Activated CD4-positive, alpha-beta T cell treated with anti-CD3 and anti-CD28 coated beads for 24 hours (primary cell): ENCODE results near the gene RNF213.

Source experiments
- DNase-seq, 2 donors: peaks; one replicate each; pipeline ENCODE4 v3.0.0-alpha.2; 2020; ENCODE audit warnings: low read depth in 2 of 2

Gene RNF213

GRCh38 chr17:80432961-80433550 lies 172.4 kb downstream of the RNF213 start:
- no peak for DNase-seq

GRCh38 chr17:80433916-80434666 lies 173.4 kb downstream of the RNF213 start:
- DNase-seq: no peak

DNA sequence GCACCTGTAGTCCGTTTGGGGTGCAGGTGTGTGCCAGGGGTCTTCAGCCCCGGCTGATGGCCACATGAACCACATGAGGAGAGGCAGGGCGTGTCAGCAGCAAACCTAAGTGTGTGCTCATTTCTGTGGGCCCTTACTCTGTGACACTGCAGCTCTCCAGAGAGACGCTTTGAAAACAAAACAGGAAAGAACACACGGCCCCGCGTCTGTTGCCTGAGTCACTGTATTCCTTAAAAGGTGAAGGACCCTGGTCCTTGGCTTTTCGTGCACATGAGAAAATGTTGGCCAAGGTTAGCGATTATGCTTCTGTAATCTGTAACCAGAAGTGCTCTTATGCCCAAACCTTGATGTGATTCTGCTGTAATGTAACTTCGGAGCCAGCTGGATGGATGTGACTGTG lies 176.9 kb downstream of the RNF213 start:
- DNase-seq: no peak

DNA sequence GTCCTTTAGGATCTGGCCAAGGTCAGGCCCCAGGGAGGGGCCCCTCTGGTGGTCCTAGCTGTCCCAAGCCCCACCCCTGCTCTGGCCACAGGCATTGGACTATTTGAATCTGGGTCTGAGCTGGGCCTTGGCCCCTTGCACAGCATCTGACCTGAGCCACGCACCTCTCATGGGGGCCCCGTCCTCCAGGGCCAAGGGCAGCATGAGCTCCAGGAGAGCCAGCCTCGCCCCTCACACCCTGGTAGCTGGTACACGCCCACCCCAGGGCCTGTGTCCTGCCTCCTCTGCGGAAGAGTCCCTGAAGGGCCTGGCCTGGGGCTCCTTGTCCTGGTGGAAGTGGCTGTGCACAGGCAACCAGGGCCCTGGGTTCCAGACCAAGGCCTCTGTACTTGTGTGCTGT lies 178.2 kb downstream of the RNF213 start:
- DNase-seq: no peak

GRCh38 chr17:80439499-80439898 lies 178.8 kb downstream of the RNF213 start:
- no peak for DNase-seq

DNA sequence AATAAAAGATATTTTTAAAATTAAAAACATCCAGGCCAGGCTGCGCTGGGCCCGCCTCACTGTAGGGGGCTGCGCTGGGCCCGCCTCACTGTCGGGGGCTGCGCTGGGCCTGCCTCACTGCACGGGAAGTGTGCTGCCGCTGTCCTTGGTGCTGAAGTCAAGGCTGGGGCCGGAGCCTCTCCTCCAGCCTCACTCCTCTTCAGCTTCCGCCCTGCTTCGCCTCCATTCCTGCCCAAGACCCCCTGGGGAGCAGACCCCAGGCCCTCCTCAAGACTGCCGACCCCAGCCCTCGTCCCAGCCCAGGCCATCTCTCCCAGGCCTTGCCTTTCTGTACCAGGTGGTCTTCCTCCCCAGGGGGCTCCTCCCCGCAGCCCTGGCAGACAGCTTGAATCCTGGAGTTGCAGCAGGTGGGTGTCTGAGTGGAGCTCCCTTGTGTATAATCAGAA lies 180.5 kb downstream of the RNF213 start:
- peak; percentile 36 to 41 for DNase-seq

DNA sequence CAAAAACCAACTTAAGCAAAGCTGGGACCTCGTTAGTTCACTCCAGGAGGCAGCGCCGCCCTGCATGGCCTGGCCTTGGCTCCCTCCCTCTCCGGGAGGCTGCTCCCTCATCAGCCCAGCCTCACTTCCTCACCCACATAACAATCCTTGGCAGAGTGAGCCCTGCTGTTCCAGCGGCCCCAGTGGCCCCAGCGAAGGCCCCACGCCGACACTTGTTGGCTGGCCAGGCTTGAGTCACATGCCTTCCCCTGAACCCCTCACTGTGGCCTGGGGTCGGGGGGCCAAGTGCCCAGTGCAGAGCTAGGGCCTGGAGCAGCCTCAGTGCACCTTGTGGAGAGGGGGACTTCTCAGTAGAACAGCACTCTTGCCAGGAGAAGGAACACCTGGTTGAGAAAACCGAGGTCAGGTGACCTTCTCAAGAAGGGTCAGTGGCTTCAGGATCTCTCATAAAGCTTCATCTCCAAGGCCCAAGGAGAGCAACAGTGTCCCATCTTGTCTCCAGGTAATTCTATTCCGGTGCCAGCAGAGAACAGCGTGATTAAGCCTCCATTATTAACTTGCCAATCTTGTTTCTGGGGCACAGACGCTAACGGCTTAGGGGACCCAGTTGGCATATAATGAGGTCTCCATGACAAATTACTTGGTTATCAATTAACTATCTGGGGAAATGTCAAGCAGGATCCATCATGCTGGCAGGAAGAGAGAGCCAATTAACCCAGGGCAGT lies 181.1 kb downstream of the RNF213 start:
- DNase-seq: no peak

GRCh38 chr17:80442323-80442659 lies 181.6 kb downstream of the RNF213 start:
- DNase-seq: no peak

DNA sequence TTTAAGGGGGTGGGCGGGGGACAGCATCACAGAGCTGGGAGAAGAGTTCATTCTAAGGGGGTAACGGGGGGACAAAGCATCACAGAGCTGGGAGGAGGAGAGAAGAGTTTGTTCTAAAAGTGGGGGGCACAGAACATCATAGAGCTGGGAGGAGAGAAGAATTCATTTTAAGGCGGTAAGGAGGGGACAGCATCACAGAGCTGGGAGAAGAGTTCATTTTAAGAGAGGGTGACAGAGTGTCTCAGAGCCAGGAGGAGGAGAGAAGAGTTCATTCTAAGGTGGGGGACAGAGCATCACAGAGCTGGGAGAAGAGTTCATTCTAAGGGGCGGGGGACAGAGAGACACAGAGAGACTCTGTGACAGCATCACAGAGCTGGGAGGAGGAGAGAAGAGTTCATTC lies 182.1 kb downstream of the RNF213 start:
- DNase-seq: no peak

DNA sequence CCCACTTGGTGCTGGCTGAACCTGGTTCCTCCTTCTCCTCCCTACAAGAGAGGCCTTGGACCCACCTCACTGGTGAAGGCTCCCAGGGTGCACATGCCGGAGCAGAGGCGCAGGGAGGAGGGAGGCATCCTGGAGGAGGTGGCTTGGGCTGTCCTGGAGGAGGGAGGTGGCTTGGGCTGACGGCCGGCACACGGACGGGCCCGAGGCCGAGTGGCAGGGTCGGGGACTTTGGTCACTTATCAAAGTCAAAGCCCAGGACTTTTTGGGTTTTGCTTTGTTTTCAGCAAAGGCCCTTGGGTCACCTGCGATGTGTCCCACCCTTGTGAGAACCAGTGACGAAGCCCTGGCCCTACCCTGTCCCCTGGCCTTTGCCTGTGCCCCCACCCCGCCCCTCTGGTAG lies 182.8 kb downstream of the RNF213 start:
- DNase-seq: no peak

DNA sequence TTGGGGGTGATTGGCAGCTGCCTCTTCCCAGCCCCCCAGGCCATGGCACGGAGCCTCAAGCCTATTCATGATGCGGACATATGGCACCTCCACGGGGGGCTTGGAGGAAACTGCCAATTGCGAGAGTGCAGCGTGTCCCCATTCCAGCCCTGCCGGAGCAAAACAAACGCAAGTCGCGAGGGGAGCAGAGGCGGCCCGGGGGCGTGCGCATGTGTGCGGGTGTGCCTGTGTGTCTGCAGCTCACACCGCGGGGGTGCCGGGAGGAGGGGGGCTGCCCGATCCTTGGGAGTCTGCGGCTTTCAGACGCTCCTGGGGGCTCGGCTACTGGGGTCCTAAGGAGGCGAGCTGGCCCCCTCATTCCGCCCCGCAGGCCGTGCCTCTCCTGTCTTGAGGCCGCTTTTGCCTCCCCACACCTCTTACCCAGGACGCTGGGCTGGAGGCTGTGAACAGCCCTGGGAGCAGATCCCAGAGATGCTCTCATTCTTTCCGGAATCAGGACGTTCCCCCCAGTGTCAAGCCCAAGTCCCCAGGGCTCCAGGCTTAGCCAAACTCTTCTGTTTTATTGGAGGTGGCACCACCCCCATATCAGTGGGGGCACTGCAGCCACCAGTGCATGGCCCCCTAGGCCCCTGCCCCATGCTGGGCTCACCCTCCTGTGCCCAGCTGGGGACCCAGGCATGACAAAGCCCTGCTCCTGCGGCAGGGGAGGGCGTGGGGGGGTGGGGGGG lies 183.4 kb downstream of the RNF213 start:
- no peak for DNase-seq

- no peak for DNase-seq
Observed at GRCh38 chr17:80444644-80444979, 184.0 kb downstream of the RNF213 start.

DNA sequence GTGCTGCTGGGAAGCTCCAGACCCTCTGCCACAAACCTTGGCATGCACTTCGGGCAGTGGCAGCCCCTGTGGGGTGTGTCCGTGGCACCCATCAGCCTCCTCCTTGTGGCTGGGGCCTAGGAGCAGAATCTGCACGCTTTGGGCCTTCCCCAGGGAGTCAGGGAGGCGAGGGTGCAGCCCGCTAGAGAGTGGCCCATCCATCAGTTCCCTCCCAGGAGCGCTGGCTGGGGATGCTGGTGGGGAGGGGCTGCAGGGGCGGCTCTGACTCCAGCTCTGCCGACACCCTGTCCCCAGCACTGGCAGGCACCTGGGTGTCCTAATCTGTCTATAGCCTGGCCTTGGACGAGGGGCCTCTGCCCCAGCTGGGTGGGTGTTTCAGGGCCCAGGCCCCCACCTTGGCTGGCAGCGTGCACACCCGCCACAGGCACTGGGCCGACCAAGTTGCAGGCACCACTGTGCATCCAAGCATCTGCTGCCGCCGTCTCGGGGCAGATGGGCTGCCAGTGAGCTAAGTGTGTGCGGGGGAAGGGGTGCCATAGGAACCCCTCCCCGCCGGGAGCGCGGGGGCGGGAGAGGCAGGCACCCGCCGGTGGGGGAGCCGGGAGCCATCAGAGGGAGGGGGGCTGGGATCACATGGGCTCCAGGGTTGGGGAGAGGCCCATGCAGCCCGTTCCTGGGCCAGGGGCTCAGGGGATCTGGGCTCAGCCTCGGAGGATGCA lies 184.5 kb downstream of the RNF213 start:
- DNase-seq: no peak

DNA sequence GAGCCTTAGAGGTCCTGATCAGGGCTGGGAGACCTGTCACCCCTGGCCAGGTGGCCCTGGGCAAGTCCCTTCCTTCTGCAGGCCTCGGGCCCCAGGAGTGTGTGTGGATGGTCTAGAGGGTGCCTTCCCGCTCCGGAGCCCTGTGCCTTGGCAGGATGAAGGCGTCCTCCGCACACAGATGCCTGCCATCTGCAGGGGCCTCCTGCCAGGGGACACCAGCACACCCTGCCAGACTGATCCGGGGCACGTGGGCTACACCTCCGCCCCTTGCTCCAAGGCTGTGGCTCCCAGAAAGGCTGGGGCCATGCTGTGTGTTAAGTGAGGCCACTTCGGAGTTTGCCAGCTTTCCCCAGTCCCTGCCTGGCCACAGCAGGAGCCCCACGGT lies 185.1 kb downstream of the RNF213 start:
- no peak for DNase-seq

DNA sequence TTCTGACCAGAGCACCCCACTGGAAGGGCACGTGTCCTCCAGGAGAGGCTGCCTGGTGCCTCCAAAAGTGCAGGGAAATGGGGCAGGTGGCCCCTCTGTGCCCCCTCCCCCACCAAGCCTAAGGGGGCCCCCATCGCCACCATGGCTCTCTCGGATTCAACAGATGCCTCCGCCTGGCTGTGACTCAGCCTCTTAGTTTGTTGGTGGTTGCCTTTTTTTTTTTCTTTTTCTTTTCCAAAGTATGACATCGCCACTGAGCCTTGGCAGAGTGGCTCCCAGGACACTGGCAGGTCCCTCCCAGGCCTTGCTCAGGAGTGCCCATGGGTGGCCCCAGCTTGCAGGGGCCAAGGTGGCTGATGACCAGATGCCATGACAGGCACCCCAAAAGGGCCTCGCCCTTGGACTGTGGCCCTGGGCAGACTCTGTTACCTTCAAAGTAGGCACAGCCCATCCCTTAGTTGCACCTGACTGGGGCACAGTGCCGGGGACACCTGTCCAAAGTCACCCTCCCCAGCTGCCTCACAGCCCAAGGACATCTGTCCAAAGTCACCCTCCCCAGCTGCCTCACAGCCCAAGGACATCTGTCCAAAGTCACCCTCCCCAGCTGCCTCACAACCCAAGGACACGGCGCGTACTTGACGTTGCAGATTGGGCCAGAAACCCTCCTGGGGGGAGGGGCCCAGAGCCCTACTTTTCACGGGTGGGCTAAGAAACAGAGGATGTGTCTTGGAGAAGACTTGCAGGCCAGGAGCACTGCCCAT lies 186.2 kb downstream of the RNF213 start:
- no peak for DNase-seq

DNA sequence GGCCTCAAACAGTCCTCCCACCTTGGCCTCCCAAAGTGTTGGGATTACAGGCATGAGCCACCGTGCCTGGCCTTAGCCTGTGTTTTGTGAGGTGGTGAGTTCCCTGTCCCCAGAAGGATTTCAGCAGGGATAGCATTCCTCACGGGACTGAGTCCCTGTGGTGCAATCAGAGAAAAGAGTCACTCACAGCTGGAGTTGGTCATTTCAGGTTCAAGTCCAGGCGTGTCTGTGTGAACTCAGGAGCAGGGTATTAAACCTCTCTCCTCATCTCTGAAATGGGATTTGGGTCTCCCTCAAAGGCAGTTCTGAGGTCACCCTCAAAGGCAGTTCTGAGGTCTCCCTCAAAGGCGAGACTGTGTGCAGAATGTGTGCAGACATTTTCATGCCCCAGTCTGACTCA lies 187.1 kb downstream of the RNF213 start:
- DNase-seq: no peak
